Activated naive CD8-positive, alpha-beta T cell treated with anti-CD3 and anti-CD28 coated beads, Interleukin-2, amount 50 U/mL, for 24 hours (primary cell): Measurements from ENCODE around the gene SRGAP2B.
"Not testable (repeated sequence)": the region's sequence is repeated elsewhere in the genome, so short reads cannot be mapped to it uniquely, and the experiment has no call there.

Source experiments
- ATAC-seq: fragments of 150-1000 bp; cut with Tn5 transposase; one replicate; pipeline ENCODE4 v1.10.0; 2021
- DNase-seq: peaks from one replicate; pipeline ENCODE4 v3.0.0; 2021
- H3K27ac Mint-ChIP-seq: one replicate; pipeline ENCODE4 v1.8.0; 2021; ENCODE audit warnings: mild to moderate bottlenecking, mixed read lengths
- H3K27me3 Mint-ChIP-seq: one replicate; pipeline ENCODE4 v1.8.0; 2021; ENCODE audit warnings: mixed read lengths
- H3K36me3 Mint-ChIP-seq: one replicate; pipeline ENCODE4 v1.8.0; 2021; ENCODE audit warnings: low read depth, mixed read lengths
- H3K4me1 Mint-ChIP-seq: one replicate; pipeline ENCODE4 v1.8.0; 2021; ENCODE audit warnings: mixed read lengths
- H3K4me3 Mint-ChIP-seq: one replicate; pipeline ENCODE4 v1.8.0; 2021; ENCODE audit warnings: mild to moderate bottlenecking, moderate library complexity, mixed read lengths
- H3K9me3 Mint-ChIP-seq: one replicate; pipeline ENCODE4 v1.8.0; 2021; ENCODE audit warnings: mixed read lengths

The SRGAP2B gene

GRCh38 chr1:144977856-144978255, 117.3 kb downstream of the SRGAP2B start:
- DNase-seq, H3K36me3 Mint-ChIP-seq, H3K4me1 Mint-ChIP-seq, H3K27ac Mint-ChIP-seq, ATAC-seq, H3K9me3 Mint-ChIP-seq, H3K27me3 Mint-ChIP-seq, H3K4me3 Mint-ChIP-seq: not testable (repeated sequence)

DNA sequence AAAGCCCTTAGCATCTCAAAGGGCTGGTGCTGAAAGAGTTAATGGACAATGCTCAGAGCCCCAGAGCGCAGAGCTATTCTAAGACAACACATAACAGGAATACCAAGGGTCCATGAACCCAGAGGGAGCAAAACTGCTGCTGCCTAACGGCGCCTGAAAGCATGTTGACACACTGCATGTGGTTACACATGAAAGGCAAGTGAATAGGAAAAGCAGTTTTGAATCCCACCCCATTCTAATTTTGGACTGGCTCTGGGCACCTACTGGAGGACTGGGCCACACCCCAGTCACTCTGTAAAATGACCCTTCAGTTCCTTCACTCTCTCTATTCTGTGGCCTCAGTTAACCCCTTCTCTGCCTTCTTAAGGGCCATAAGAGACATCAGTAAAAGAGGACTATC, 123.2 kb downstream of the SRGAP2B start:
- H3K36me3 Mint-ChIP-seq, H3K27me3 Mint-ChIP-seq, H3K27ac Mint-ChIP-seq, DNase-seq, H3K4me1 Mint-ChIP-seq, H3K4me3 Mint-ChIP-seq, ATAC-seq, H3K9me3 Mint-ChIP-seq: not testable (repeated sequence)

GRCh38 chr1:144966488-144966887, 128.6 kb downstream of the SRGAP2B start:
- H3K27me3 Mint-ChIP-seq, H3K4me1 Mint-ChIP-seq, H3K4me3 Mint-ChIP-seq, H3K36me3 Mint-ChIP-seq, H3K27ac Mint-ChIP-seq, ATAC-seq, H3K9me3 Mint-ChIP-seq, DNase-seq: not testable (repeated sequence)

- H3K36me3 Mint-ChIP-seq, DNase-seq, ATAC-seq, H3K4me1 Mint-ChIP-seq, H3K27ac Mint-ChIP-seq, H3K27me3 Mint-ChIP-seq, H3K4me3 Mint-ChIP-seq, H3K9me3 Mint-ChIP-seq: not testable (repeated sequence)
Observed at GRCh38 chr1:144964765-144965164, 130.4 kb downstream of the SRGAP2B start.

DNA sequence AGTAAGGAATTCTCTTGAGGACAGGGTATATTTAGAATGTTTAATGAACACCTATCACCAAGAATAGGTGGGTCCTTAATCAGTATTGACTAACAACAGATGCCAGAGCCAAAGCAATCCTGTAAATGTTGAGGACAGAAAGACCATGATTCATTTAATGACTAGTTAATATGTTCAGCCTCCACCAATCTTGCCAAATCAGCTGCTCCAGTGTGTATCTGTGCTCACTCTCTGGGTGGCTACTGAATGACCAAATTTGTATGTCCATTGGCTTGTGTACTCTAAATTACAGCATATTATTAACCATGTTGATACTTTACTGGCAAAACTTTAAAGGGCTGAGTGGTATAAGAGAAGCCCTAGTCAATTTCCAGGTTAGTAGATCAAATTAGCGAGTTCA, 130.9 kb downstream of the SRGAP2B start:
- H3K4me3 Mint-ChIP-seq, H3K4me1 Mint-ChIP-seq, DNase-seq, H3K27ac Mint-ChIP-seq, H3K36me3 Mint-ChIP-seq, H3K27me3 Mint-ChIP-seq, H3K9me3 Mint-ChIP-seq, ATAC-seq: not testable (repeated sequence)

- DNase-seq, H3K36me3 Mint-ChIP-seq, ATAC-seq, H3K4me3 Mint-ChIP-seq, H3K27me3 Mint-ChIP-seq, H3K4me1 Mint-ChIP-seq, H3K9me3 Mint-ChIP-seq, H3K27ac Mint-ChIP-seq: not testable (repeated sequence)
Observed at GRCh38 chr1:144963571-144963970, 131.6 kb downstream of the SRGAP2B start.

GRCh38 chr1:144961604-144962583, 133.2 kb downstream of the SRGAP2B start:
- H3K4me1 Mint-ChIP-seq, H3K9me3 Mint-ChIP-seq, DNase-seq, ATAC-seq, H3K36me3 Mint-ChIP-seq, H3K27ac Mint-ChIP-seq, H3K4me3 Mint-ChIP-seq, H3K27me3 Mint-ChIP-seq: not testable (repeated sequence)

- not testable (repeated sequence) for DNase-seq, H3K27me3 Mint-ChIP-seq, H3K27ac Mint-ChIP-seq, H3K36me3 Mint-ChIP-seq, H3K4me1 Mint-ChIP-seq, ATAC-seq, H3K9me3 Mint-ChIP-seq, H3K4me3 Mint-ChIP-seq
Observed at GRCh38 chr1:144960929-144961488, 134.1 kb downstream of the SRGAP2B start.

DNA sequence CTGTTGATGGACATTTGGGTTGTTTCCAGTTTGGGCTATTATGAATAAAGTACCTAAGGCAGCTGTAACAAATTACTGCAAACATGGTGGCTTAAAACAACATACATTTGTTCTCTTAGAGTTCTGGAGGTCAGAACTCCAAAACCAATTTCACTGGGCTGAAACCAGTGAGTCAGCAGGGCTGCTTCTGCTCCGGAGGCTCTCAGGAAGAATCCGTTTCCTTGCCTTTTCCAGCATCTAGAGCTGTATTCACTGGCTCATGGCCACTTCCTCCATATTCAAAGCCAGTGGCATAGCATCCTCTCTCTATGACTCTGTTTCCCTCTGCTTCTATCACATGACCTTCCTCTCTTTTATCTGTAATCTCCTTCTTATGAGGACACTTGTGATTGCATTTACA, 146.7 kb downstream of the SRGAP2B start:
- not testable (repeated sequence) for H3K27ac Mint-ChIP-seq, ATAC-seq, H3K36me3 Mint-ChIP-seq, H3K4me3 Mint-ChIP-seq, H3K9me3 Mint-ChIP-seq, DNase-seq, H3K4me1 Mint-ChIP-seq, H3K27me3 Mint-ChIP-seq

GRCh38 chr1:144947495-144947894, 147.6 kb downstream of the SRGAP2B start:
- H3K4me3 Mint-ChIP-seq, H3K27ac Mint-ChIP-seq, H3K27me3 Mint-ChIP-seq, H3K36me3 Mint-ChIP-seq, ATAC-seq, H3K9me3 Mint-ChIP-seq, DNase-seq, H3K4me1 Mint-ChIP-seq: not testable (repeated sequence)

- DNase-seq, H3K36me3 Mint-ChIP-seq, H3K27me3 Mint-ChIP-seq, H3K4me3 Mint-ChIP-seq, H3K4me1 Mint-ChIP-seq, H3K27ac Mint-ChIP-seq, ATAC-seq, H3K9me3 Mint-ChIP-seq: not testable (repeated sequence)
Observed at GRCh38 chr1:144946525-144947480, 148.3 kb downstream of the SRGAP2B start.

- peak overlapping the region; percentile 85 for H3K27ac Mint-ChIP-seq
- not testable (repeated sequence) for H3K27me3 Mint-ChIP-seq, H3K9me3 Mint-ChIP-seq, H3K36me3 Mint-ChIP-seq, DNase-seq
- peak; percentile 94 for ATAC-seq
- H3K4me3 Mint-ChIP-seq: peak overlapping the region; percentile 24
- peaks cover 14% of the 10 kb centered on the region for H3K4me1 Mint-ChIP-seq
Observed at GRCh38 chr1:144941710-144942109, 153.4 kb downstream of the SRGAP2B start.

GRCh38 chr1:144940054-144940453, 155.1 kb downstream of the SRGAP2B start:
- H3K36me3 Mint-ChIP-seq, H3K9me3 Mint-ChIP-seq, H3K27me3 Mint-ChIP-seq, DNase-seq: not testable (repeated sequence)
- Mint-ChIP-seq H3K4me1 (peaks cover 14% of the 10 kb centered on the region), H3K4me3 (peak overlapping the region; percentile 24), H3K27ac (peak overlapping the region; percentile 80)
- ATAC-seq: peak; percentile 80

- H3K4me1 Mint-ChIP-seq: peaks cover 12% of the 10 kb centered on the region
- not testable (repeated sequence) for ATAC-seq, H3K9me3 Mint-ChIP-seq, H3K27ac Mint-ChIP-seq, H3K36me3 Mint-ChIP-seq, DNase-seq, H3K27me3 Mint-ChIP-seq, H3K4me3 Mint-ChIP-seq
Observed at GRCh38 chr1:144938627-144939026, 156.5 kb downstream of the SRGAP2B start.
